ENCODE measurements around the gene IGFBP1.
A peak's percentile ranks its signal among the peaks of the same experiment; 100 is the strongest.

The IGFBP1 gene

GRCh38 chr7:45921699-45922519 is 33.6 kb downstream of the IGFBP1 start:
- H3K36me3 Mint-ChIP-seq (ENCODE audit: low read depth): peaks cover 6% of the 10 kb centered on the region
- TF ChIP-seq CTCF (IDR thresholded peaks at IDR 0.05; ENCODE audit: unreplicated experiment in 3 of 3): peak; percentile 96 to 99 (median 97)
- peaks cover 45% of the 10 kb centered on the region for H3K27me3 Mint-ChIP-seq (ENCODE audit: low read depth)
- H3K4me3 Mint-ChIP-seq: peak overlapping the region; percentile 81 to 85 (median 83)
- H3K27ac Mint-ChIP-seq: peak overlapping the region; percentile 25 to 80 (median 46)
- no peaks in the 10 kb centered on the region for H3K9me3 Mint-ChIP-seq
- H3K4me1 Mint-ChIP-seq: peaks cover 53% of the 10 kb centered on the region

- no peaks in the 10 kb centered on the region for H3K9me3 Mint-ChIP-seq
- peaks cover 45% of the 10 kb centered on the region for H3K4me1 Mint-ChIP-seq
- H3K27ac Mint-ChIP-seq: peak overlapping the region in 2 of 3 experiments; percentile 25 to 46
- TF ChIP-seq CTCF (IDR thresholded peaks at IDR 0.05; ENCODE audit: unreplicated experiment in 3 of 3): no peak
- peaks cover 41% of the 10 kb centered on the region for H3K27me3 Mint-ChIP-seq (ENCODE audit: low read depth)
- H3K36me3 Mint-ChIP-seq (ENCODE audit: low read depth): no peaks in the 10 kb centered on the region
- H3K4me3 Mint-ChIP-seq: peak overlapping the region; percentile 81 to 85 (median 83)
These were observed 34.5 kb downstream of the IGFBP1 start for GRCh38 chr7:45922810-45923209.

GRCh38 chr7:45923290-45923689 is 35.0 kb downstream of the IGFBP1 start:
- TF ChIP-seq CTCF (IDR thresholded peaks at IDR 0.05; ENCODE audit: unreplicated experiment in 3 of 3): peak; percentile 95 to 97 (median 96)
- peak overlapping the region in 2 of 3 experiments; percentile 46 to 63 for H3K27ac Mint-ChIP-seq
- peaks cover 2% of the 10 kb centered on the region for H3K9me3 Mint-ChIP-seq
- H3K27me3 Mint-ChIP-seq (ENCODE audit: low read depth): peaks cover 36% of the 10 kb centered on the region
- no peaks in the 10 kb centered on the region for H3K36me3 Mint-ChIP-seq (ENCODE audit: low read depth)
- peaks cover 40% of the 10 kb centered on the region for H3K4me1 Mint-ChIP-seq
- peak overlapping the region; percentile 81 to 85 (median 83) for H3K4me3 Mint-ChIP-seq

GRCh38 chr7:45923818-45924217 is 35.5 kb downstream of the IGFBP1 start:
- H3K27ac Mint-ChIP-seq: peak overlapping the region in 1 of 3 experiments; percentile 63
- H3K4me1 Mint-ChIP-seq: peaks cover 35% of the 10 kb centered on the region
- no peak for TF ChIP-seq CTCF (IDR thresholded peaks at IDR 0.05; ENCODE audit: unreplicated experiment in 3 of 3)
- peaks cover 31% of the 10 kb centered on the region for H3K27me3 Mint-ChIP-seq (ENCODE audit: low read depth)
- H3K4me3 Mint-ChIP-seq: peak overlapping the region in 1 of 3 experiments; percentile 31
- H3K36me3 Mint-ChIP-seq (ENCODE audit: low read depth): no peaks in the 10 kb centered on the region
- H3K9me3 Mint-ChIP-seq: peaks cover 7% of the 10 kb centered on the region

GRCh38 chr7:45924283-45924682 is 36.0 kb downstream of the IGFBP1 start:
- Mint-ChIP-seq H3K36me3 (ENCODE audit: low read depth) (no peaks in the 10 kb centered on the region), H3K27ac (no peak overlapping the region), H3K4me3 (no peak overlapping the region), H3K4me1 (peaks cover 30% of the 10 kb centered on the region), H3K27me3 (ENCODE audit: low read depth) (peaks cover 26% of the 10 kb centered on the region), H3K9me3 (peaks cover 8% of the 10 kb centered on the region)
- no peak for TF ChIP-seq CTCF (IDR thresholded peaks at IDR 0.05; ENCODE audit: unreplicated experiment in 3 of 3)

- H3K4me1 Mint-ChIP-seq: peaks cover 7% of the 10 kb centered on the region
- no peak for TF ChIP-seq CTCF (IDR thresholded peaks at IDR 0.05; ENCODE audit: unreplicated experiment in 3 of 3)
- no peak overlapping the region for H3K27ac Mint-ChIP-seq
- peaks cover 9% of the 10 kb centered on the region for H3K27me3 Mint-ChIP-seq (ENCODE audit: low read depth)
- H3K4me3 Mint-ChIP-seq: no peak overlapping the region
- H3K9me3 Mint-ChIP-seq: peaks cover 8% of the 10 kb centered on the region
- no peaks in the 10 kb centered on the region for H3K36me3 Mint-ChIP-seq (ENCODE audit: low read depth)
These were observed 39.4 kb downstream of the IGFBP1 start for GRCh38 chr7:45927721-45928120.
